GM12872 (cell line): ENCODE data around the gene MAB21L1.

Source experiments
- CTCF ChIP-seq: IDR thresholded peaks from 3 replicates; pipeline ENCODE4 v1.5.1; 2011; ENCODE audit warnings: low read depth, mild to moderate bottlenecking, low read length, moderate library complexity; ENCODE audit not compliant: insufficient read depth

The MAB21L1 gene

DNA sequence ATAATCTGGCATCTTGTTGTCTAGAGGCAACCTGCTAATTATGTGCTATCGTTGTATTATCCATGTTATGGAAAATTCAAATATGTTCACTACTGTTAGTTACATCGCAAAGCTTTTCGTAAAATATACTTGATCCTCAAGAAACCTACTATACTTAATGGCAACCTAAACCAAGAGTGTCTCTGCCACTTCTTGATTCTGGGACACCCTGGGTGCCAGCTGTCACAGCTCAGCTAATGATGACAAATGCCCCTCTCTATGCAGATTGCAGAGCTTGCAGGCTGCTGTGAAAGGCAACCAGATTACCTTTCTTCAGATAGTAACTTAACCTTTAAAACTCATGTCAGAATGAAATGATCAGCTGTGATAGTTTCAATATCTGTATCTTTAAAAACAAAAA lies 8.9 kb upstream of the MAB21L1 start:
- TF ChIP-seq CTCF: no peak

DNA sequence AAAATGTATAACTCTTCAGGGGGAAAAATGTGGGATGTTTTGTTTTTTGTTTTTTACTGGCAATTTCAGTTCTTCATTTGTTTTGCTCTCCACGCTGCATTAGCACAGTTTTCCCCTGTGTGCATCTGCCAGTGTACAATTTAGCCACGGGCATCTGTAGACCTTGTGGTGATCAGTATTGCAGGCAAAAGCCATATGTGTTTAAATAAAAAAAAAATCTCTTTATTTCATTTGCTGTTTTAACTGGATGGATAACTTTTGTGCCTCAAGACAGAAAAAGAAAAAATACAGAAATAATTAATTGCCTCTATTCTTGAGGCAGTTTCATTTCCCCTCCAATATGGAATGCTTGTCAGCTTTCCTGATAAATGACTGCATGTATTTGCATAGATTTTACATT lies 7.9 kb upstream of the MAB21L1 start:
- no peak for TF ChIP-seq CTCF

DNA sequence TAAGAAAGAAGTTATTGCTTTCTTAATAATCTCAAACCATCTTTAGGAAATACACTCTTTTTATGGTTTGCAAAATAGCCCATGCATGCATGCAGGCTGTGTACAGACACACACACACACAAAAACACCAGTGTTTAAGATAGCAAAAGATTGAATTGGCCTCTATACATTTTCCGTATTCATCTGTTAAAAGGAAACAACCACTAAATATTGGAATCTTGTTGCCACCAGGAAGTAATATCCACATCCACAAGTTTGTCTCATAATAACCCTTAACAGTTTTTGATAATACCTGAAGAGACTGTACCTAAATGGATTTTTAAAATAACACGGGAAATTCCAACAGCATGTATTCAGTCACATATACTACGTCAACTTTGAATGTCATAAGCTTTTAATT lies 7.3 kb upstream of the MAB21L1 start:
- TF ChIP-seq CTCF: no peak

- no peak for TF ChIP-seq CTCF
These were observed 6.0 kb upstream of the MAB21L1 start for GRCh38 chr13:35482527-35482926.

DNA sequence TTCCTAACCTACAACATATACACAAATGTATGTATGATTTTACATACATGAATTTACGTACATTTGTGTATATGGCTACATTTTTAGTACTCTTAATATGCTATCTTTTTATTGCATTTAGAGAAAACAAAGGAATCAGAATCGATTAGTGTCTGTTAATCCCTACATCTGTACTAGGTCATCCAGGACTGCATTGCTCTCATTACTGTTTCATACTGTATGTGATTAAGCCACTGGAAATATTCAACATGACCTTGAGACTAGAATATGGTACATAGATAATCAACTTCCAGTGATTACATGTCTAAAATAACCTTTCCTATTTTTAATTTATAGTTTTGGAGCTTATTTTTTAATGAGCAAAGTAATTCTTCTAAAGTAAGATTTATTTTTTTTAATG lies 5.3 kb upstream of the MAB21L1 start:
- TF ChIP-seq CTCF: no peak

GRCh38 chr13:35480346-35480745 lies 3.9 kb upstream of the MAB21L1 start:
- no peak for TF ChIP-seq CTCF

DNA sequence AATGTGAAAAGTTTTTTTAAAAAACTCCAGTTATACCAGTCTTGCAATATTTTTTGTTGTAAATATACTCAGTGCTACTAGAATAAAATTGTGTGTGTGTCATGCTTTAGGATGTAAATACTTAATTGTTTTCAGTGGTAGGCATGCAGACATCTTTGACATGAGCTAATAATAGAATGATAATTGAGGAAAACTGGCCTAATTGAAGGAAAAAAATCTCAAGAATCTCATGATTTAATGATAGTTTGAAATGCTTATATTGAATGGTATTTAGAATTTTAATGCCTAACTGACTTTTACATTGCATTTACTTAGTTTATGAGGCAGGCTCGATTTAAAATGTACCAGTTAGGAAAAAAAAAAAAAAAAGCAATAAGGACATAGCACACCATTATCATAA lies 3.2 kb upstream of the MAB21L1 start:
- no peak for TF ChIP-seq CTCF

DNA sequence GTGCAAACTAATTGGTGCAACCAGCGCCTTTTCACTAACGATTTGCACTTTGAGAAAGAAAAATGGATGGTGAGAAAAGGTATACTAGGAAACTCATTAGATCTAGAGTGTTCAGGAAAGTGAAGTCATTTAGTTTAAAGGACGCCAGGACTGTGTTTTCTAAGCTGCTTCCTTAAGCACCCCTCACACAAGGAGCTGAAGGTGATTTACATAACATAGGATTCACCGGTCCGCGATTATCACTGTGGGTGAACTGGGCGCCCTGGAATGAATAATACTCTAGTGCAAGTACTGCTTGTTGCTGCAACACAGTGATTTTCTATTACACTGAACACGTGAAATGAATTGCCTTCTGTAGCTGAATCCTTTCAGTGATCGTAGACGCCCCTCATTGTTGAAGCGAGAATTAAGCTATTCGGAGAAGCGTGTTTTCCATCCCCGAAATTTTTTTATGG lies 2.6 kb upstream of the MAB21L1 start:
- TF ChIP-seq CTCF: no peak
